ENCODE results near the gene MAPK8.

The MAPK8 gene

DNA sequence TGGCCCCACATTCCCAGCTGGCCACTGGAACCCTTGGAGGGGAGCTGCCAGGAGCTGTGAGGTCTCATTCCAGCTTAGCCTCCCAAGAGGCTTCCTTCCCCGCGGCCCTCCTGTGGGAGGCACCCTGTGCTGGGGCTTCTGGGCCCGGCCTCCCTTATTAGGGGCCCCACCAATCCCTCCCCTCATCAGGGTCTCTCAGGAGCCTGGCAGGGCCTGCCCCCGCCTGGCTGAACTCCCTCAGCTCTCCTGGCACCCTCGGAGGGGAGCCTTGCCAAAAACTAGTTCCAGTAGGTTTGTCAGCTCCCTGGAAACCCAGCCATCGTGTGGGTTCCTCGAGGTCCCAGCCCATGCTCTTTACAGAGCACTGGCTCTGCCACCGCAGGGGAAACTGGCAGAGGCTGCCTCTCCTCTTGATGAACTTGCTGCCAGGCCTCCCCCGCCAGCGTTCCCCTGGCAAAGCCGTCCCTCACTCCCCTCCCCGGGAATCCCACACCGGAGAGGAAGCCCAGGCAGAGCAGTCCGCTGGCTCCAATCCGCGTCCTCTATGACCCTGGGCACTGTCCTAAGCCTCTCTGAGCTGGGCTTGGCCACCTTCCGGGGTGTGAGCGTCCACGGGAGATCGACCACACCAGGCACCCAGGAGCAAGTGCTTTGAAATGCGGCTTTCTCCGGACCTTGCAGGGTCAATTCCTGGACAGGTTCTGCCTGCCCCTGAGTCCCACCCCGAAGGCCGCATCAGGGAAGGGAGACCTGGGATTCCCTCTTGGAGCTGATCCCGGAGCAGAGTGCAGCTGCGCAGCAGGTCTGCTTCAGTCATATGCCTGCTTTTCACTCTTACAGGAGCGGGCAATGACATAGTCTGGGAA is 158.6 kb downstream of the MAPK8 start:
- no peak for DNase-seq

DNA sequence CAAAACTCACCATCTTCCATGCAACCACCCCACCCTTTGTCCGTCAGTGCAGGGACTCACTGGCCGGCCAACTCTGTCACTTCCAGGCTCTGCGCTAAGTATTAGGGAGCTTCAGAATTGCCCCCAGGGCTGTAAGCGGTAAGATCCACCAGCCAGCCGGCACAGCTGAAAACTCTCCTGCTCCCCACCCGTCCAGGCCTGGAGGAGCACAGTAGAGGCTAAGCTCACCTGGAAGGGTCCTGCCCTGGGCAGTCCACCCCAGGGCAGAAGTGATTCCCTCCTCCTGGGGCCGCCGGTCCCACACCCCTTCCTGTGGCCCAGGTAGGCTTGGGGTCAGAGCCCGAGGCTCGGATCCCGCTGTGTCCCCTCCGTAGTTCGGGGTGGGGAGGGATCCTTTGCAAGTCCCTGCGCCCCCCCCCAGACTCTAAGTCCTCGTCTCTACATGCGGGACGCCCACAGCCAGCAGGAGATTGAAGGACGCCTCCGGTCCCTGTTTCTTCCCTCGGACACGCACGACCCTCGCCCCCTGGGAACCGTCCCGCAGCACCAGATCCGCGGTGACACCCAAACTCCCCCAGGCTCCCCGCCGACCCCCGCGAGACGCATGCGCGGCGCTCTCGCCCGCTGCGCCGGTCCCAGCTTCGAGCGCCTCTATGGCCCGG is 159.5 kb downstream of the MAPK8 start:
- DNase-seq, result no peak

DNA sequence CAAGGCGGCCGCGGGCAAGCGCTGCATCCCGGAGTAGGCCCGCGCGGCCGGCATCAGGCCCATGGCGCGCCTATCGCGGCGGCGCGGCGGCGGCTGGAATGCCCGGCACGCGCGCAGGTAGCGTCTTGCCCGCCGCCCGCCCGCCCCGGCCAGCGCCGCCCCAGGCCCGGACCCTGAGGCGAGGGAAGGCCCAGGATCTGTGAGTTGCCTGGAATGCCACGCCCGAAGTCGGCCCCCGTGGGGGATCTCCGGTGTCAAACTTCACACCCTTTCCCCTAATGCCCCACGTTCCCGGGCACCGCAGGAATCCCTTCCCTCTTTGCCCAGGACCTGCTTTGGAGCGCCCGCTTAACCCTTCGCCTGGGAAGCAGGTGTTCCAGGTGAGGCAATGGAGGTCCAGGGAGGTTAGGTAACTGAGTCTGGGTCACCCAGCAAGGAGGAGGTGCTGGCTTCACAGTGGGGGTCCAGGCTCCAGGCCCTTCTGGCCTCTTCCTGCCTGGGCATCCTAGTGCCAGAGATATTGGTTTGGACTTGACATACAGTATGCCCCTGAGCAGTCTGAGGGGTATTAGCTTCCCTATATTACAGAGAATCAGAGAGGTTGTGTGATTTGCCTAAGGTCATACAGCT is 160.2 kb downstream of the MAPK8 start:
- DNase-seq, result no peak

DNA sequence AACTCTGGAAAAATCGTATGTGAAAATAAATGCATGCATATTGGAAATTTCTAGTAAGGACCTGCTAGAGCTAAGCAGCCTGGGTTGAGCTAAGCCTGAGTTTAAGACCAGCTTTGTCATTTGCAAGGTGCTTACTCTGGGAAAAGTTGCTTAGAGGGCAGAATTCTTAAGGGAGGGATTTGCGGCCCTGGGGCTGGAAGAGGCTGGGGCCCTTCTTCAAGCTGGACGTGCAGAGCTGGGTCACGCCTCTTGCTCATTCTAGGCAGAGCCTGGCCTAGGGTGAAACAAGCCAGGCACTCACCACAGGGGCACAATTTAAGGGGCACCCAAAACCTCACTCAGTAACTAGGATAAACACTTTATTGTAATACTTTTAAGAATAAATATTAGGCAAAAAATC is 161.2 kb downstream of the MAPK8 start:
- DNase-seq, result no peak

- no peak for DNase-seq
These were observed 161.8 kb downstream of the MAPK8 start for GRCh38 chr10:48468130-48468790.

DNA sequence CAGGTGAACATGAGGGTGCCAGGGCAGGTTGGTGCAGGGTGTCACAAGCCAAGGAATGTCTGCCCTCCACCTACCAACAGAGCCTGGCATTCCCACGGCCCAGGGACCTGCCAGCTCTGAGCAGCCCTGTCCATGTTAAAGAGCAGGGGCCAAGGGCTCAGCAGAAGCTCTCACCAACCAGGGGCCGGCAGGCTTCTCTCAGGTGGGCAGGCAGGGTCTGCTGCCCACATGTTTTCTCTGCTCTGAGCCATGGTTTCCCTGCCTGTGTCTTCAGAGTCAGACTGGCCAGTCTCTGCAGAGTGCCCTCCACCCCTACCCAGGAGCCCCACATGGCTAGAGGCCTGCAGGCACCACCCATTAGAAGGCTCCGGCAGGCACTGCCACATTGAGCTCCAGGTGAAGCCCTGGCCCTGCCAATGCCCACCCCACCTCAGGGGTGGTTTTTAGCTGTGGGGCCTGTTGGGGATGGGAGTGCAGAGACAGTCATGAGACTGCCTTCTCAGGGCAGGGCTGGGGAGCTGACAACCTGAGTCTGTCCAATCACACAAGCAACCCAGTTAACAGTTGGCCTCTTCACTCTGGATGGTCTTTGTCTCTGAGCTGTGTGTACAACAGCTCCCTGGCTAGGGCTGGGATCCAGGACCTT is 162.5 kb downstream of the MAPK8 start:
- no peak for DNase-seq

- peak; percentile 22 for DNase-seq
These were observed 163.1 kb downstream of the MAPK8 start for GRCh38 chr10:48469516-48470020.

DNA sequence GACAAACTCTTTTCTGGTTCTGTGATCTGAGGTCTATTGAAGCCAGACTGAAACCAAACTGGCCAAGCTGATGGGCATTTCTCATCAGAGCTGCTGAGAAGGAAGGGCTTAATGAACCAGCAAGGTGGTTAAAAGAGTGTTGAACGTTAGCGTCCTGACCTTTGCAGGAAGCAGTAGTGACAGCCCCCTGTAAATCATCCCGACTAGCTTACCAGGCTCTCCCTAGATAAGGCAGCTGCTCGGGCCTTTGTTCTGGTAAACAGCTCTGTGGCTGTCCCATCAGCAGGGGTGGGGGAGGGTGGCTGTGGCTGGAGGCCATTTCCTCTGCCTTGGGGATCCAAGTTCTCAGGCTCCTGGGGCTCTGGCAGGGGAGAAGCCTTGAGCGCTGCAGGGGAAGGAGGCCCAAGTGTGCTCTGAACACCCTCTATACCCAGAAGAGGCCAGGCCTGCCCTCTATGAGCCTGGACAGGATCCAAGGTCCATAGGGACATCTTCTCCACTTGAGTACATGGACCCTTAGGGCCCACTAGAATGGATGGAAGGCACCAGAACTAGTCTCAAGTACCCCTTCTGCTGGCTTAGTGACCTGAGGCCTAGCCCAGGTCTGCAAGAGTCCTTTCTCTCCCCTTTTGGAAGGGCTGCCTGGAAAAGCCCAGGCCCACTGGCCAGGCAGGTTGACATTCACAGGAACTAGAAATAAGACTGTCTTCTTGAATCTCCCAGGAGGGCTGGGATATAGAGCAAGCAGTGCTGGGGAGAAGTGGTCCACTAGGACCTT is 163.8 kb downstream of the MAPK8 start:
- no peak for DNase-seq

GRCh38 chr10:48470893-48471805 is 164.7 kb downstream of the MAPK8 start:
- DNase-seq, result no peak

- no peak for DNase-seq
These were observed 166.1 kb downstream of the MAPK8 start for GRCh38 chr10:48472501-48473069.

DNA sequence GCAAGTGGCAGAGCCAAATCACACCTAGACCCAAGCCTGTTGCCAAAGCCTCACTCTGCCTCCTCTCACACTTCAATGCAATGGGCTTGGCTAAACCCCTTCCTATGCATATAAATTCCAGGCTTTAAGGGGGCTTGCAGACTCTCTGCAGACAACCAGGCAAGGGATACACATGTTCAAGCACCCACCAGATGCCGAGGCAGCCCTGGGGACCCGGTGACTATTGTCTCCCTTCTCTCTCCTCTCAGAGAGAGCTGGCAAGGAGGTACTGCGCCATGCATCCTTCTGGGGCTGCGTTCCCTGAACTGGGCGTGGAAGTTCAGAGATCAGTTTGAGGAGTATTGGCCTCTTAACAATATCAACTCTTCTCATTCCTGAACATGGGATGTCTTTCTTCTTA is 167.2 kb downstream of the MAPK8 start:
- no peak for DNase-seq

GRCh38 chr10:48474765-48475365 is 168.4 kb downstream of the MAPK8 start:
- DNase-seq, result peak; percentile 57

GRCh38 chr10:48475943-48476278 is 169.4 kb downstream of the MAPK8 start:
- DNase-seq, result no peak

GRCh38 chr10:48476279-48476982 is 170.0 kb downstream of the MAPK8 start:
- no peak for DNase-seq

DNA sequence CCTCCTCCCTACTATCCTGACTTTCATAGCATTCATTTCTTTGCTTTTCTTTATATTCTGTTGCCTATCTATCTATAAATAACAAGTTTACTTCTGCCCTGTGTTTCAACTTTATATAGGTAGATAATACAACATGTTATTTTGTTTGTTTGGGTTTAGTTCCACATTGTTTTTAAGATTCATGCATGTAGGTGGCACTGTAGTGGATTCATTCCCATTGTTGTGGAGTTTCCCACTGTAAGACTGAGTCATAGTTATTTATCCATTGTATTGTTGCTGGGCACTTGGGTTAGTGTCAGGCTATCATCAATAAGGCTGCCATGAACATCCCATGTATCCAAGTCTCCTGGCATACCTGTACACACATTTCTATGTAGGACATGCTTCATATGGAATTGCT is 170.7 kb downstream of the MAPK8 start:
- no peak for DNase-seq

DNA sequence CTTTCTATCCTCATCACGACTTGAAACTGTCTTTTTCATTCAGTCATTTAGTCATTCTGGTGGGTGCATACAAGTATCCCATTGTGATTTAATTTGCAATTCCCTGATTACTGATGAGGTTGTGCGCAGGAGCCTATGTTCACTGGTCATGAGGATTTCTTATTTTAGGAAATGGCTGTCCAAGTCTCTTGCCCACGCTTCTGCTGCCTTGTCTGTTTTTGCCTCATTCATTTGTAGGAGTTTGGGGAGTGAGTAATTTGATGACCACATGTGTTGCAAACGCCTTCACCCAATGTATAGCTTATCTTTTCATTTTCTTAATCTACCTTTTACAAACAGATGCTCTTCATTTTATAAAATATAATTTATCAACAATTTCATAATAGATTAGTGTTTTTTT is 171.1 kb downstream of the MAPK8 start:
- peak; percentile 80 for DNase-seq

- DNase-seq, result no peak
These were observed 172.0 kb downstream of the MAPK8 start for GRCh38 chr10:48478469-48478868.

- peak; percentile 43 for DNase-seq
These were observed 172.7 kb downstream of the MAPK8 start for GRCh38 chr10:48478980-48479811.
